CD1c-positive myeloid dendritic cell (primary cell): ENCODE measurements around the gene ZSCAN9.

ENCODE experiments used
- DNase-seq: peaks from one replicate; pipeline ENCODE4 v3.0.0-alpha.2; 2016; ENCODE audit errors: extremely low spot score

The ZSCAN9 gene

DNA sequence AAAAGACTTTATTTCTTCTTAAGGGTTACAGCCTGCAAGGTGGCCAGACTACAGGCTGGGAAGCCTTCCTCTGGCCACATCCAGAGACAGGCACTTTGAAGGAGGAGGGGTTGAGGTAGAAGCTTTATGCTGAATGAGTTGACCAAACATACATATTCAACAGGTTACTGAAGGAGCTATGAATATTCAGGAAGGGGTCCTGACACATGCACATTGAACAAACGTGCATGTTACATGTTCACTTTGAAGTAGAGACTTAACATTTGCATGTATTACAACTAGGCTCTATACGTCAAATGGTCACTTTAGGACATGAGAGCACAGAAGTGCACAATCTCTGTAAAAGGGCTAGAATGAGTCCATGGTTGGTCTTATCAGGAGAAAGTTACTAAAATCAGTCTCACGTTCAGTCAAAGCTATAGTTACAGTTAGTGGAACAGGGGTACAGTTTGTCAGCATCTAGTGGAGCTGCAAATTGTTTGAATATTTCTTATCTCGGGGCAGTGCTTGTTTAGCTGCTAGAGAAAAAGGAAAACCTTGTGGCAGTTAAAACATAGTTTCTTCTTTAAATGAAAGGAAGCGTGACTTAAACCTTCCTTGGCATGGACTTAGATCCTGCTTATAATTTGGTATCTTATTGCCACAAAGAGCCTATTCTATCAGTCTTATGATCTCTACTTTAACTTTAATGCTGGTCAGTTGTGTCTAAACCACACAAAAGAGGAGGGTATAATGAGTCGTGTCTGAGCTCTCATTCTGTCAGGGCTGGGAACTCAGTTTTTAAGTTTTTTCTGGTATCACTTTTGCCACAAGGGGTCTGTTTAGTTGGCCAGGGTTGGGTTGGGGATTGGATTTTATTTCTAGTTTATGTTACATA is 4.6 kb upstream of the ZSCAN9 start:
- no peak for DNase-seq

- DNase-seq, result no peak
Observed at GRCh38 chr6:28224131-28225055, 682 bp upstream of the ZSCAN9 start.

DNA sequence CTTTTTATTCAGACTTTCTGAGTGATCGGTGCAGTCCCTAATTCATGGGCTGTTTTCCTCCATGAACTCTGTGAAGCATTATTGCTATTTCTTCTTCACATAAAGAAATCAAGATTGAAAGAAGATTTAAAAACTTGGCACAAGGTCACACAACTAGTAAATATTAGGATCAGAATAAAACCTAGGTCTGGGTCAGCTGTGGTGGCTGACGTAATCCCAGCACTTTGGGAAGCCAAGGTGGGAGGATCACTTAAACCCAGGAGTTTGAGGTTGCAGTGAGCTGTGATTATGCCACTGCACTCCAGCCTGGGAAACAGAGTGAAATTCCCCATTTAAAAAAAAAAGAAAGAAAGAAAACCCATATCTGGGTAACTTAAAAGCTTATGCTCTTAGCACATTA is 1.4 kb downstream of the ZSCAN9 start:
- no peak for DNase-seq

DNA sequence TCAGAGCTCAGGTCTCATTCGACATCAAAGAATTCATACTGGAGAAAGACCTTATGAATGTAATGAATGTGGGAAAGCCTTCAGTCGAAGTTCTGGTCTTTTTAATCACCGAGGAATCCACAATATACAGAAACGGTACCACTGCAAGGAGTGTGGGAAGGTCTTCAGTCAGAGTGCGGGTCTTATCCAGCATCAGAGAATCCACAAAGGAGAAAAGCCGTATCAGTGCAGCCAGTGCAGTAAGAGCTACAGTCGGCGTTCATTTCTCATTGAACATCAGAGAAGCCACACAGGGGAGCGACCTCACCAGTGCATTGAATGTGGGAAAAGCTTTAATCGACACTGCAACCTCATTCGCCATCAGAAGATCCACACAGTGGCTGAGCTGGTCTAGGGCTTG is 7.7 kb downstream of the ZSCAN9 start:
- DNase-seq, result no peak

DNA sequence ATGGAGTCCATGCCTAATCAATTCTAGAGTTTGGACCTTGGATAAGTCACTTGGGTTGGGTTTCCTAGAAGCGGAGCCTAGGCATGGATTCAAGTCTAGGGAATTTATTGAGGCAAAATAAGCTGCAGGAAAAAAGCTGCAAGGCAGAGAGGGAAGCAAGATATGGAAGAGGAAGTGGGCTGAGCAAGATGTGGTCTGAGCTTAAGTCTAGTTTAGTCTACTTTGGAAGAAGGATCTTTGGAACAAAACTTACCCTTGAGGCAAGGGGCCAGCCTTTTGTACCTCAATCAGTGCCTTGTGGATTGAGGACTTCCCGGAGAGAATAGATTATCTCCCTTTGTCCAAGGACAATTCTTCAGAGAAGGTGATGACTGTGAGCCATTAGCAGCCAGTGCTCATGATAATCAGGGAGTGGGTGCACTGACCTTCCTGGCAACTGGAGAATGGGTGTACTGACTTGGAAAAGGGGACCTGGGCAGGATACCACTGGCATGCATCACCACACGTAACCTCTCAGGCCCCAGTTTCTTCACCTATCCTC is 10.9 kb downstream of the ZSCAN9 start:
- peak; percentile 22 for DNase-seq

DNA sequence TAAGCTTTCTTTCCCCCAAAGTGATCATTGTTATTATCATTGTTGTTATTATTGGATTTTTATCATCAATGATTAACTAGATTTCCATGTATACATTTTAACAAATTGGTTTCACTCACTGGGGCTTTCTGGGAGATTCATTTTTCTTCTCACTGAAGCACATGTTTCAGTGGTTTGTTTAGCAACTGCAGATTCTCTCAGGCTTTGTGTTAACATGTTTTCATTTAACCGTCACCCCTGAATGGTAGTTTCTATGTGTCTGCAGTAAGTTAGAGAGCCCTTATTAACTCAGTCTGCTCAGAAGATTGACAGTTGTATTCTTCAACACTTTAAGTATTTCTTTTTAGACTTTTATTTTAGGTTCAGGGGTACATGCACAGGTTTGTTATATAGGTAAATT is 14.6 kb downstream of the ZSCAN9 start:
- DNase-seq, result no peak

- no peak for DNase-seq
Observed at GRCh38 chr6:28240471-28240870, 15.4 kb downstream of the ZSCAN9 start.

DNA sequence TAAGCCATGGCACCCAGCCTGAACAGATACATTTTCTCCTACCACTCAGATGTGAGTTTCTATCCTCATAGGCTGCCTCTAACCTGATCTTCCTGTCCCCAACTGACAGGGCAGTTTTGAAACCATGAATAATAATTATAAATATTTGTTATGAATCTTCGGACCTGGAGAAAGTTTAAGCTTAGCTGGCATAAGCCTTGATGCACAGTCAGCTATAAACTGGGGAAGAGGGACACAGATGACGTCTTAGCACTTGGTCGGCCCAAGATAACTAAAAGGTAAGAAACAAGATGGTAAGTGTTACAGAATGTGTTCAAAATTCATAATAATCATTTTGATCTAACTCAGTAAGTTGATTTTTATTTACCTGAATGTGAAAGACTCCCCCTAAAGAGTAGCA is 18.9 kb downstream of the ZSCAN9 start:
- no peak for DNase-seq

DNA sequence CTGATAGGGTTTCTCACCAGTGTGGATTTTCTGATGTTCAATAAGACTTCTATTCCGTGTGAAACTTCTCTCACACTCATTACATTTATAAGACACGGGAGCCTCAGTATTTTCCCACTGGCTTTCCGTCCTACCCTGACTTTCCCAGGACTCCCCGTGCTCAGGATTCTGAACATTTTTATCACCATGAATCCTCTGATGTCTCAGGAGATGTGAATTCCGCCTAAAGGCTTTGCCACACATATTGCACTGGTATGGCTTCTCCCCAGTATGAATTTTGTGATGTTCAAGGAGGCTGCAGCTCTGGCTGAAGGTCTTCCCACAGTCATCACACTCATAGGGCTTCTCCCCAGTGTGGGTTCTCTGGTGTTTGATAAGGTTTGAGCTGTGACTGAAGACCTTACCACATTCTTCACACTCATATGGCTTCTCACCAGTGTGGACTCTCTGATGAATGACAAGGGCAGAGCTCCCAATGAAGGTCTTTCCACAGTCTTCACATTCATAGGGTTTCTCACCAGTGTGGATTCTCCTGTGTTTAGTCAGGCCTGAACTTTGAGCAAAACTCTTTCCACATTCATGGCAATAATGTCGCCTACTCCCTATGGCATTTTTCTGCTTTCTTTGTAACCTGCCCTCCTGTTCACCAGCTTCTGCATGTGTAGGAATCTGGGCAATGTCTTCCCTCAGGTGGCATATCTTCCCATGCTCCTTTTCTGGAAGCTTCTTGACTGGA is 20.3 kb downstream of the ZSCAN9 start:
- no peak for DNase-seq

GRCh38 chr6:28248916-28249315 is 23.8 kb downstream of the ZSCAN9 start:
- no peak for DNase-seq

- DNase-seq, result no peak
Observed at GRCh38 chr6:28250747-28251146, 25.7 kb downstream of the ZSCAN9 start.

DNA sequence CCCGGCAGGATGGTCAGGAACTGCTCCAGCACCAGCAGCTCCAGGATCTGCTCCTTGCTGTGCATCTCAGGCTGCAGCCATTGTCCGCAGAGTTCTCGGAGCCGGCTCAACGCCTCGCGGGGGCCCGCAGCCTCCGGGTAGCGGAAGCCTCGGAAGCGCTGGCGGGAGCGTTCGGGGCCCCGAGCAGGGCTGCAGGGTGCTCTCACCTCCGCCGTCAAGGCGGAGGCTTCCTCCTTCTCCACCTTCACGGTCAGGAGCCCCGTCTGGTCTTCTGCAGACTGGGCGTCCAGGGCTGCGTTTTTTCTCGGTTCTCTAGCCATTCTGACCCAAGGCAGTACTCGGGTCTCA is 26.6 kb downstream of the ZSCAN9 start:
- peak; percentile 20 for DNase-seq

GRCh38 chr6:28252009-28252975 is 27.2 kb downstream of the ZSCAN9 start, which contains the start of gene ZKSCAN4:
ZKSCAN4 (minus strand) TSS chr6:28252269; CDS start chr6:28251980, 289 bp downstream.
- DNase-seq, result peak; percentile 80

GRCh38 chr6:28254121-28254519 is 29.0 kb downstream of the ZSCAN9 start:
- peak; percentile 18 for DNase-seq

GRCh38 chr6:28257042-28257441 is 32.0 kb downstream of the ZSCAN9 start:
- no peak for DNase-seq

GRCh38 chr6:28258877-28259777 is 34.1 kb downstream of the ZSCAN9 start, which contains the start of gene NKAPL:
NKAPL (plus strand) TSS chr6:28259297; CDS start chr6:28259372, 75 bp downstream.
- peak; percentile 90 for DNase-seq

GRCh38 chr6:28263922-28264321 is 38.8 kb downstream of the ZSCAN9 start:
- no peak for DNase-seq

DNA sequence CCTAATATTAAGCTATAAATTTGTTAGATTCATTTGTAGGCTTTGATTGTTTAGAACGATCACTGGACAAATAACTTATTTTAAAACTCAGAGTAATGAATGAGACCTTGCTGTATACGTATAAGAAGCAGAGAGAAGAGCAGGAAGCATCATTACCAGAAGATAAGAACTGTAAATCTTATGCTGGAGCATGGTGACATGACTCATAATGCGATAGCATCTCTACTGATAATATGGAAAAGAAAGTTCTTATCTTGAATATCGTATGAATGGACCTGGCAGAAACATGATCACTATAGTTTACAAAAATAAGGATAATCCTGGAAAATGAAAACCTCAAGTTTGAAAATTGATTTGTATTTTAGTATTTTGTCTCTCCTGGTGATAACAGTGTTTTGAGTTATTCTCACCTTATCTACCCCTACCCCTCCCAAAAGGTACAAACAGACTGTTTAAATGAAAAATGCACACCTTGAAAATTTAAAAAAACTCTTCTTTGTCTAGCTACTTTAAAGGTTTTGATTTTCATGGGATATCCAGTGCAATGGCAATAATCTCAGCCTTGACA is 39.8 kb downstream of the ZSCAN9 start:
- no peak for DNase-seq

DNA sequence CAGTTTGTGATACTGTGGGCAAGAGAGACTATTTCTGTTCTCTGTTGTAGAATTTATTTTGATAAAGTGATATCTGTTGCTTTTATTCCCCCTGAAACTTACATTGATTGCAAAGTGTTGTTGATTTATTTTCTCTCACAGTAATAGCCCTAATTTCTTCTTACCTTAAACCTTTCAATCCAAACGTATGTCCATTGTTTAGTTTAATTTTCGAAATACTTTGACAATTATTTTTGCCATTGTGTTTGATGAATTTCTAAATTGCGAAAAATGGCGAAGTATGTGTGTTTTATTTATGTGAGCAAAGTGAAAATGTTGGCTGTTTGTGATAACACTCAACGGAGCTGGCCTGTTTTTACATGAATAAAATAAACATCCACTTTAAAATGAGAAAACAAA is 41.5 kb downstream of the ZSCAN9 start:
- no peak for DNase-seq
